H9 (cell line): ENCODE data around the gene F10. TPM values are rescaled to one million over a fixed set of nuclear protein-coding genes. Genes with fewer than 3 reads are reported as not detected.

Experiments
- DNase-seq: peaks from one replicate; pipeline ENCODE4 v3.0.0-alpha.2; 2017
- H2AFZ ChIP-seq: one replicate; pipeline ENCODE4 v1.6.1; 2013; ENCODE audit warnings: mild to moderate bottlenecking, low read length, control low read depth, moderate library complexity
- H2AK5ac ChIP-seq: 2 replicates; pipeline ENCODE4 v1.6.1; 2013; ENCODE audit warnings: low read length, control low read depth, mixed read lengths; ENCODE audit not compliant: insufficient read length
- H2BK120ac ChIP-seq: one replicate; pipeline ENCODE4 v1.6.1; 2013; ENCODE audit warnings: low read depth, mild to moderate bottlenecking, low read length, control low read depth, inconsistent platforms; ENCODE audit not compliant: poor library complexity, severe bottlenecking
- H2BK12ac ChIP-seq: 2 replicates; pipeline ENCODE4 v1.6.1; 2013; ENCODE audit warnings: low read length, control low read depth, mixed read lengths, low read depth; ENCODE audit not compliant: insufficient read length
- H2BK15ac ChIP-seq: 2 replicates; pipeline ENCODE4 v1.6.1; 2013; ENCODE audit warnings: low read depth, low read length, control low read depth
- H2BK20ac ChIP-seq: one replicate; pipeline ENCODE4 v1.6.1; 2013; ENCODE audit warnings: low read depth, mild to moderate bottlenecking, low read length, control low read depth, inconsistent platforms; ENCODE audit not compliant: poor library complexity, severe bottlenecking
- H2BK5ac ChIP-seq: 2 replicates; pipeline ENCODE4 v1.6.1; 2013; ENCODE audit warnings: low read length, control low read depth, mixed read lengths; ENCODE audit not compliant: insufficient read length
- H3K14ac ChIP-seq: 2 replicates; pipeline ENCODE4 v1.6.1; 2013; ENCODE audit warnings: low read length, control low read depth; ENCODE audit not compliant: insufficient read depth
- H3K18ac ChIP-seq: 2 replicates; pipeline ENCODE4 v1.6.1; 2013; ENCODE audit warnings: low read depth, mild to moderate bottlenecking, mixed read lengths, low read length, control low read depth; ENCODE audit not compliant: insufficient read length
- H3K23ac ChIP-seq: 2 replicates; pipeline ENCODE4 v1.6.1; 2013; ENCODE audit warnings: low read length, control low read depth, mixed read lengths, low read depth; ENCODE audit not compliant: insufficient read length
- H3K23me2 ChIP-seq: 2 replicates; pipeline ENCODE4 v1.6.1; 2013; ENCODE audit warnings: low read depth, mild to moderate bottlenecking, mixed read lengths, low read length, control low read depth; ENCODE audit not compliant: insufficient read length, poor library complexity, severe bottlenecking
- H3K27ac ChIP-seq: 2 replicates; pipeline ENCODE4 v1.5.1; 2013; ENCODE audit warnings: low read length, control low read depth, mixed read lengths, low read depth; ENCODE audit not compliant: insufficient read length
- H3K27me3 ChIP-seq: 2 replicates; pipeline ENCODE4 v1.6.1; 2013; ENCODE audit warnings: low read length, control low read depth, inconsistent platforms; ENCODE audit not compliant: insufficient read depth
- H3K4ac ChIP-seq: 2 replicates; pipeline ENCODE4 v1.6.1; 2013; ENCODE audit warnings: low read depth, mild to moderate bottlenecking, control low read depth, inconsistent platforms, low read length, moderate library complexity
- H3K4me1 ChIP-seq: 2 replicates; pipeline ENCODE4 v1.6.1; 2013; ENCODE audit warnings: low read length, control low read depth, inconsistent platforms; ENCODE audit not compliant: insufficient read depth
- H3K4me2 ChIP-seq: 2 replicates; pipeline ENCODE4 v1.6.1; 2013; ENCODE audit warnings: low read length, control low read depth, mixed read lengths; ENCODE audit not compliant: insufficient read length, insufficient read depth
- H3K56ac ChIP-seq: 2 replicates; pipeline ENCODE4 v1.6.1; 2013; ENCODE audit warnings: low read depth, mild to moderate bottlenecking, mixed read lengths, low read length, control low read depth; ENCODE audit not compliant: insufficient read length
- H3K79me1 ChIP-seq: 2 replicates; pipeline ENCODE4 v1.6.1; 2013; ENCODE audit warnings: low read depth, mild to moderate bottlenecking, moderate library complexity, low read length, control low read depth, inconsistent platforms; ENCODE audit not compliant: insufficient read depth, poor library complexity, severe bottlenecking
- H3K79me2 ChIP-seq: 2 replicates; pipeline ENCODE4 v1.6.1; 2013; ENCODE audit warnings: low read length, control low read depth, inconsistent platforms; ENCODE audit not compliant: insufficient read depth
- H3K9ac ChIP-seq: 2 replicates; pipeline ENCODE4 v1.6.1; 2013; ENCODE audit warnings: low read length, control low read depth, mixed read lengths; ENCODE audit not compliant: insufficient read length; ENCODE audit errors: extremely low read depth
- H3K9me3 ChIP-seq: one replicate; pipeline ENCODE4 v1.6.1; 2013; ENCODE audit warnings: low read depth, low read length, inconsistent platforms; ENCODE audit not compliant: control insufficient read depth
- H3T11ph ChIP-seq: one replicate; pipeline ENCODE4 v1.6.1; 2013; ENCODE audit warnings: mild to moderate bottlenecking, low read length, control low read depth, inconsistent platforms
- H4K20me1 ChIP-seq: one replicate; pipeline ENCODE4 v1.6.1; 2013; ENCODE audit not compliant: control insufficient read depth, insufficient read length, insufficient read depth
- H4K5ac ChIP-seq: 2 replicates; pipeline ENCODE4 v1.6.1; 2013; ENCODE audit warnings: low read depth, mild to moderate bottlenecking, mixed read lengths, low read length, control low read depth; ENCODE audit not compliant: insufficient read length
- H4K8ac ChIP-seq: replicated peaks from 2 replicates; pipeline ENCODE4 v1.6.1; 2013; ENCODE audit warnings: low read length, control low read depth, mixed read lengths, low read depth; ENCODE audit not compliant: insufficient read length
- H4K91ac ChIP-seq: 2 replicates; pipeline ENCODE4 v1.6.1; 2013; ENCODE audit warnings: low read depth, mild to moderate bottlenecking, moderate library complexity, mixed read lengths, low read length, control low read depth; ENCODE audit not compliant: insufficient read length
- H3K27ac Mint-ChIP-seq, 3 experiments: 2 replicates in 2 of 3; 3 replicates in 1 of 3; pipeline ENCODE4 v1.8.0; 2020 to 2021; ENCODE audit warnings: mixed read lengths in 3 of 3, mild to moderate bottlenecking in 1 of 3, moderate library complexity in 1 of 3
- H3K27me3 Mint-ChIP-seq: 2 replicates; pipeline ENCODE4 v1.8.0; 2021; ENCODE audit warnings: low read depth, mild to moderate bottlenecking, moderate library complexity, mixed read lengths
- H3K36me3 Mint-ChIP-seq, 3 experiments: 2 replicates in 2 of 3; 3 replicates in 1 of 3; pipeline ENCODE4 v1.8.0; 2020 to 2021; ENCODE audit warnings: low read depth in 3 of 3, mixed read lengths in 3 of 3; ENCODE audit not compliant: insufficient read depth in 1 of 3
- H3K4me1 Mint-ChIP-seq, 2 experiments: 2 replicates each; pipeline ENCODE4 v1.8.0; 2020; ENCODE audit warnings: mixed read lengths in 2 of 2
- H3K4me3 Mint-ChIP-seq, 2 experiments: 2 replicates in 1 of 2; 3 replicates in 1 of 2; pipeline ENCODE4 v1.8.0; 2020 to 2021; ENCODE audit warnings: mild to moderate bottlenecking in 2 of 2, mixed read lengths in 2 of 2, moderate library complexity in 1 of 2
- H3K9me3 Mint-ChIP-seq, 2 experiments: 2 replicates in 1 of 2; 3 replicates in 1 of 2; pipeline ENCODE4 v1.8.0; 2020; ENCODE audit warnings: mild to moderate bottlenecking in 2 of 2, mixed read lengths in 2 of 2, moderate library complexity in 1 of 2
- CTCF ChIP-seq: fragments of 200-600 bp; sonication (generic); conservative IDR thresholded peaks from 3 replicates; pipeline ENCODE4 v1.8.0; 2021; ENCODE audit warnings: antibody characterized with exemption, mild to moderate bottlenecking
- WGBS: extraction: QIAGEN DNeasy Blood & Tissue Kit; methylation state at CpG from one replicate; pipeline ENCODE4 v1.1.7; 2013; ENCODE audit warnings: missing lambda C conversion rate, low lambda C conversion rate, mixed read lengths; ENCODE audit not compliant: insufficient read length; ENCODE audit errors: extremely low coverage; 5-methylcytosine and 5-hydroxymethylcytosine counted together
- total RNA-seq: library from RNA; stranded (reverse); gene quantifications from 2 replicates; pipeline ENCODE4 v1.2.1, GENCODE V29; 2021

The F10 gene
- total RNA-seq, 1 experiment from 2014 or later = 1.7 TPM

DNA sequence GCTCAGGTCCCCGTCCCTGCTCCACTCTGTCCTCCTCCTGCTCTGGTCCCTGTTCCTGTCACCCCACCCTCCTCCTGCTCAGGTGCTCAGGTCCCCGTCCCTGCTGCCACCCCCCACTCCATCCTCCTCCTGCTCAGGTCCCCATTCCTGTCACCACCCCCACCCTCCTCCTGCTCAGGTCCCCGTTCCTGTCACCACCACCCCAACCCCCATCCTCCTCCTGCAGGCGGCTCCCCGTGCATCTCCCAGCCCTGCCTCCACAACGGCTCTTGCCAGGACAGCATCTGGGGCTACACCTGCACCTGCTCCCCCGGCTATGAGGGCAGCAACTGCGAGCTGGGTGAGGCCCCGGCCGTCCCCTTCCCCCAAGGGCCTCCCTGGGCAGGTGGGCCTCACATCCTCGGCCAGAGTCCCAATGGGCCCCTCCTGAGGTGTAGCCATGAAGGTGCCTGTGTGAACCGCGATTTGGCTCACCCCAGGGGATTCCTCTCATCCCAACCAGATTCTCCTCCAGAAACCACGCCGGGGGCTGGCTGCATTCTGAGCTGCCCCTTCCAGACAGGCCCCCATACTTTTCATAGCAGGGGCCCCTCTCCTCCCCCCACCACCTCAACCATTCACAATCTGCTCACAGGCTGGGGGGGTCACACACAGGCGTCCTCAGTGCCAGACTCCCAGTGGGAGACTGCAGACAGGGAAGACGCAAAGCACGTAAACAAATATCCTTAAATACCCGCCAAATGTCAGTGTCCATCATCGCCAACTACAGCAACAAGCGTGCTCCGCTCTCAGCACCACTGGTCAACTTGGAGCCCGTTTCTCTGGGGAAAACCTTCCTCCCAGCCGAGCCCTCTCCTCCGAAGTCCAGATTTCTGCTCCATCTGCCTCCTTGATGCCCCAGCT is 40.4 kb downstream of the F10 start:
- no peak overlapping the region for H4K8ac ChIP-seq
- H3K4me1 ChIP-seq = no peaks in the 10 kb centered on the region; the same call in 1 of the 2 replicates
- H3K23ac ChIP-seq = no peak overlapping the region
- peaks cover 22 to 32% of the 10 kb centered on the region in 2 experiments for H3K4me1 Mint-ChIP-seq
- no peak for TF ChIP-seq CTCF
- no peaks in the 10 kb centered on the region for H4K20me1 ChIP-seq
- no peak overlapping the region for H3K4ac ChIP-seq
- no peak overlapping the region for H4K5ac ChIP-seq
- H2AFZ ChIP-seq = no peak overlapping the region
- no peak overlapping the region for H2BK20ac ChIP-seq
- H3T11ph ChIP-seq = no peak overlapping the region
- no peaks in the 10 kb centered on the region for H3K79me1 ChIP-seq
- no peak overlapping the region for H4K91ac ChIP-seq
- WGBS = no CpG with 5 or more reads among the region's 25 CpGs
- H2BK5ac ChIP-seq = no peak overlapping the region
- no peak overlapping the region for H2AK5ac ChIP-seq
- H3K4me2 ChIP-seq = no peak overlapping the region
- peaks cover 20% of the 10 kb centered on the region for H3K27me3 Mint-ChIP-seq
- no peak overlapping the region for H3K56ac ChIP-seq
- H3K9me3 Mint-ChIP-seq = no peaks in the 10 kb centered on the region
- H3K14ac ChIP-seq = peak overlapping the region; percentile 60; the same call in 1 of the 2 replicates
- peaks cover 3 to 4% (median 3%) of the 10 kb centered on the region in 3 experiments; a peak in 2 of 7 replicates for H3K36me3 Mint-ChIP-seq
- no peak overlapping the region for H2BK12ac ChIP-seq
- no peak overlapping the region for H2BK15ac ChIP-seq
- H3K23me2 ChIP-seq = no peaks in the 10 kb centered on the region
- H3K27ac ChIP-seq = no peak overlapping the region
- H3K9me3 ChIP-seq = no peaks in the 10 kb centered on the region
- H3K27me3 ChIP-seq = no peaks in the 10 kb centered on the region
- H2BK120ac ChIP-seq = no peak overlapping the region
- no peak overlapping the region for H3K4me3 Mint-ChIP-seq
- no peaks in the 10 kb centered on the region for H3K79me2 ChIP-seq
- peak overlapping the region in 1 of 3 experiments; percentile 45; a peak in 2 of 7 replicates for H3K27ac Mint-ChIP-seq
- no peak overlapping the region for H3K9ac ChIP-seq
- DNase-seq = no peak
- no peak overlapping the region for H3K18ac ChIP-seq
